ENCODE results near the gene TAOK2. TPM values are rescaled to one million over a fixed set of nuclear protein-coding genes. Genes with fewer than 3 reads are reported as not detected.

TAOK2 gene
- total and polyA plus RNA-seq, 9 donors, result 28.0 to 43.3 (median 37.8) TPM

DNA sequence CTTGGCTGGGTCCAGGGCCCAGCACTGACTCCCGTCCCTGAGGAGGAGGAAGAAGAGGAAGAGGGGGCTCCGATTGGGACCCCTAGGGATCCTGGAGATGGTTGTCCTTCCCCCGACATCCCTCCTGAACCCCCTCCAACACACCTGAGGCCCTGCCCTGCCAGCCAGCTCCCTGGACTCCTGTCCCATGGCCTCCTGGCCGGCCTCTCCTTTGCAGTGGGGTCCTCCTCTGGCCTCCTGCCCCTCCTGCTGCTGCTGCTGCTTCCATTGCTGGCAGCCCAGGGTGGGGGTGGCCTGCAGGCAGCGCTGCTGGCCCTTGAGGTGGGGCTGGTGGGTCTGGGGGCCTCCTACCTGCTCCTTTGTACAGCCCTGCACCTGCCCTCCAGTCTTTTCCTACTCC lies 13.3 kb downstream of the TAOK2 start:
- 80% methylated on average over 2 of the region's 5 CpGs for WGBS (ENCODE audit: insufficient coverage)
- H3K4me1 ChIP-seq (ENCODE audit: control insufficient read depth, insufficient read depth, low read length), result no peaks in the 10 kb centered on the region
- H3K4me3 ChIP-seq (ENCODE audit: low read length), result no peak overlapping the region
- H3K27me3 ChIP-seq (ENCODE audit: control insufficient read depth, insufficient read depth, low read length), result no peaks in the 10 kb centered on the region
- peaks cover 98% of the 10 kb centered on the region for H3K36me3 ChIP-seq (ENCODE audit: control insufficient read depth, insufficient read depth, low read length)
- no peak for DNase-seq
- H3K9me3 ChIP-seq (replicated peaks; ENCODE audit: control insufficient read depth, low read depth, low read length), result no peaks in the 10 kb centered on the region
- H3K27ac ChIP-seq (ENCODE audit: low read length), result no peak overlapping the region

DNA sequence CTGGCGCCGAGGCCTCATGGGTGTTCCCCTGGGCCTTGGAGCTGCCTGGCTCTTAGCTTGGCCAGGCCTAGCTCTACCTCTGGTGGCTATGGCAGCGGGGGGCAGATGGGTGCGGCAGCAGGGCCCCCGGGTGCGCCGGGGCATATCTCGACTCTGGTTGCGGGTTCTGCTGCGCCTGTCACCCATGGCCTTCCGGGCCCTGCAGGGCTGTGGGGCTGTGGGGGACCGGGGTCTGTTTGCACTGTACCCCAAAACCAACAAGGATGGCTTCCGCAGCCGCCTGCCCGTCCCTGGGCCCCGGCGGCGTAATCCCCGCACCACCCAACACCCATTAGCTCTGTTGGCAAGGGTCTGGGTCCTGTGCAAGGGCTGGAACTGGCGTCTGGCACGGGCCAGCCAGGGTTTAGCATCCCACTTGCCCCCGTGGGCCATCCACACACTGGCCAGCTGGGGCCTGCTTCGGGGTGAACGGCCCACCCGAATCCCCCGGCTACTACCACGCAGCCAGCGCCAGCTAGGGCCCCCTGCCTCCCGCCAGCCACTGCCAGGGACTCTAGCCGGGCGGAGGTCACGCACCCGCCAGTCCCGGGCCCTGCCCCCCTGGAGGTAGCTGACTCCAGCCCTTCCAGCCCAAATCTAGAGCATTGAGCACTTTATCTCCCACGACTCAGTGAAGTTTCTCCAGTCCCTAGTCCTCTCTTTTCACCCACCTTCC lies 13.9 kb downstream of the TAOK2 start:
- Histone ChIP-seq H3K27me3 (ENCODE audit: control insufficient read depth, insufficient read depth, low read length) (no peaks in the 10 kb centered on the region), H3K4me3 (ENCODE audit: low read length) (no peak overlapping the region), H3K27ac (ENCODE audit: low read length) (no peak overlapping the region), H3K9me3 (replicated peaks; ENCODE audit: control insufficient read depth, low read depth, low read length) (no peaks in the 10 kb centered on the region), H3K4me1 (ENCODE audit: control insufficient read depth, insufficient read depth, low read length) (no peaks in the 10 kb centered on the region), H3K36me3 (ENCODE audit: control insufficient read depth, insufficient read depth, low read length) (peaks cover 98% of the 10 kb centered on the region)
- no peak for DNase-seq
- WGBS (ENCODE audit: insufficient coverage), result 94% methylated on average over 34 of the region's 35 CpGs

GRCh38 chr16:29988346-29989075 lies 14.8 kb downstream of the TAOK2 start:
- H3K9me3 ChIP-seq (replicated peaks; ENCODE audit: control insufficient read depth, low read depth, low read length), result no peaks in the 10 kb centered on the region
- H3K27me3 ChIP-seq (ENCODE audit: control insufficient read depth, insufficient read depth, low read length), result no peaks in the 10 kb centered on the region
- no peak for DNase-seq
- 87% methylated on average over 11 of the region's 17 CpGs for WGBS (ENCODE audit: insufficient coverage)
- no peak overlapping the region for H3K4me3 ChIP-seq (ENCODE audit: low read length)
- peaks cover 98% of the 10 kb centered on the region for H3K36me3 ChIP-seq (ENCODE audit: control insufficient read depth, insufficient read depth, low read length)
- no peaks in the 10 kb centered on the region for H3K4me1 ChIP-seq (ENCODE audit: control insufficient read depth, insufficient read depth, low read length)
- no peak overlapping the region for H3K27ac ChIP-seq (ENCODE audit: low read length)

GRCh38 chr16:29989111-29989858 lies 15.6 kb downstream of the TAOK2 start:
- Histone ChIP-seq H3K27me3 (ENCODE audit: control insufficient read depth, insufficient read depth, low read length) (no peaks in the 10 kb centered on the region), H3K4me3 (ENCODE audit: low read length) (no peak overlapping the region), H3K36me3 (ENCODE audit: control insufficient read depth, insufficient read depth, low read length) (peaks cover 95% of the 10 kb centered on the region), H3K9me3 (replicated peaks; ENCODE audit: control insufficient read depth, low read depth, low read length) (no peaks in the 10 kb centered on the region), H3K27ac (ENCODE audit: low read length) (no peak overlapping the region), H3K4me1 (ENCODE audit: control insufficient read depth, insufficient read depth, low read length) (no peaks in the 10 kb centered on the region)
- WGBS (ENCODE audit: insufficient coverage), result 85% methylated on average over 22 of the region's 23 CpGs
- DNase-seq, result no peak

- no CpG with 5 or more reads among the region's 2 CpGs for WGBS (ENCODE audit: insufficient coverage)
Observed at GRCh38 chr16:29990034-29990433, 16.4 kb downstream of the TAOK2 start.

DNA sequence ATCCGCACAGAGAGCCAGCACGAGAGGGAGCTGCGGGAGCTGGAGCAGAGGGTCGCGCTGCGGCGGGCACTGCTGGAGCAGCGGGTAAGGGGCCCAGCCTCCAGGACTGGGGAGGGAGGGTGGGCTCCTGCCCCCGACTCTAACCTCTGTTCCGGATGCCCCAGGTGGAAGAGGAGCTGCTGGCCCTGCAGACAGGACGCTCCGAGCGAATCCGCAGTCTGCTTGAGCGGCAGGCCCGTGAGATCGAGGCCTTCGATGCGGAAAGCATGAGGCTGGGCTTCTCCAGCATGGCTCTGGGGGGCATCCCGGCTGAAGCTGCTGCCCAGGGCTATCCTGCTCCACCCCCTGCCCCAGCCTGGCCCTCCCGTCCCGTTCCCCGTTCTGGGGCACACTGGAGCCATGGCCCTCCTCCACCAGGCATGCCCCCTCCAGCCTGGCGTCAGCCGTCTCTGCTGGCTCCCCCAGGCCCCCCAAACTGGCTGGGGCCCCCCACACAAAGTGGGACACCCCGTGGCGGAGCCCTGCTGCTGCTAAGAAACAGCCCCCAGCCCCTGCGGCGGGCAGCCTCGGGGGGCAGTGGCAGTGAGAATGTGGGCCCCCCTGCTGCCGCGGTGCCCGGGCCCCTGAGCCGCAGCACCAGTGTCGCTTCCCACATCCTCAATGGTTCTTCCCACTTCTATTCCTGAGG lies 17.4 kb downstream of the TAOK2 start:
- no peak for DNase-seq
- no peak overlapping the region for H3K4me3 ChIP-seq (ENCODE audit: low read length)
- WGBS (ENCODE audit: insufficient coverage), result 84% methylated on average over 25 of the region's 35 CpGs
- no peaks in the 10 kb centered on the region for H3K9me3 ChIP-seq (replicated peaks; ENCODE audit: control insufficient read depth, low read depth, low read length)
- H3K4me1 ChIP-seq (ENCODE audit: control insufficient read depth, insufficient read depth, low read length), result peaks cover 11% of the 10 kb centered on the region
- H3K27me3 ChIP-seq (ENCODE audit: control insufficient read depth, insufficient read depth, low read length), result no peaks in the 10 kb centered on the region
- H3K36me3 ChIP-seq (ENCODE audit: control insufficient read depth, insufficient read depth, low read length), result peaks cover 77% of the 10 kb centered on the region
- H3K27ac ChIP-seq (ENCODE audit: low read length), result no peak overlapping the region

More at GRCh38 chr16:29990034-29990433, 16.4 kb downstream of the TAOK2 start:
- H3K27me3 ChIP-seq (ENCODE audit: control insufficient read depth, insufficient read depth, low read length), result no peaks in the 10 kb centered on the region
- DNase-seq, result no peak
- H3K27ac ChIP-seq (ENCODE audit: low read length), result no peak overlapping the region
- H3K36me3 ChIP-seq (ENCODE audit: control insufficient read depth, insufficient read depth, low read length), result peaks cover 87% of the 10 kb centered on the region
- H3K4me3 ChIP-seq (ENCODE audit: low read length), result no peak overlapping the region
- peaks cover 7% of the 10 kb centered on the region for H3K4me1 ChIP-seq (ENCODE audit: control insufficient read depth, insufficient read depth, low read length)
- no peaks in the 10 kb centered on the region for H3K9me3 ChIP-seq (replicated peaks; ENCODE audit: control insufficient read depth, low read depth, low read length)

GRCh38 chr16:29991571-29991904 lies 17.9 kb downstream of the TAOK2 start:
- H3K27me3 ChIP-seq (ENCODE audit: control insufficient read depth, insufficient read depth, low read length), result no peaks in the 10 kb centered on the region
- no peak for DNase-seq
- H3K4me1 ChIP-seq (ENCODE audit: control insufficient read depth, insufficient read depth, low read length), result peaks cover 13% of the 10 kb centered on the region
- no CpG with 5 or more reads among the region's 5 CpGs for WGBS (ENCODE audit: insufficient coverage)
- no peak overlapping the region for H3K4me3 ChIP-seq (ENCODE audit: low read length)
- no peak overlapping the region for H3K27ac ChIP-seq (ENCODE audit: low read length)
- peaks cover 72% of the 10 kb centered on the region for H3K36me3 ChIP-seq (ENCODE audit: control insufficient read depth, insufficient read depth, low read length)
- H3K9me3 ChIP-seq (replicated peaks; ENCODE audit: control insufficient read depth, low read depth, low read length), result no peaks in the 10 kb centered on the region

DNA sequence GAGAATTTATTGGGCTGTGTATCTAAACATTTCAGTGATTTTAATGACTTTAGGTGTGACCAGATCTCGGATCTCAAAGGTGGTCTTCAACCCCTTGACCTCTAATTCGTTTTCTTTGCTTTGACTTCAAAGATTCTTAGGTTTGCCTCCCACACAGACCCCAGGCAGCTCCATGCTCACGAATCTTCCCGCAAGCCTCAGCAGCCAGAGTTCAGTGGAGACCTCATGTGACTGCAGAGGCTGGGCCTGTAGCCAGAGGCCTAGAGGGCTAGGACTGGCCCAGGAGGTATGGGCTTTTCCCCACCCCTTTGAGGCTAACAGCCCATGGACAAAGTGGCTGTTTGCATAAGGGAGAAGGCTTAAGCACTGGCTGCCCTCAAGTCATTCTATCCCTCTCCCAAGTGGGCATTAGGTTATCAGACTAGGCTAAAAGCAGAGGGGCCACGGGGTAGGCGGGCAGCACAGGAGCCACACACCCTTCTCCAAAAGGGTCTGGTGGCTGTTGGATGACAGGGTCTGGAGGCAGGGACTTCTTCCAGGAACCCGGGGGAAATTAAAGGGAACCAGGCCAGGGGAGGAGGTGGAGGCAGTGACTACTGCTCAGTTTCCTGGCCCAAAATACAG lies 18.8 kb downstream of the TAOK2 start:
- no peak overlapping the region for H3K27ac ChIP-seq (ENCODE audit: low read length)
- no peaks in the 10 kb centered on the region for H3K9me3 ChIP-seq (replicated peaks; ENCODE audit: control insufficient read depth, low read depth, low read length)
- peaks cover 17% of the 10 kb centered on the region for H3K4me1 ChIP-seq (ENCODE audit: control insufficient read depth, insufficient read depth, low read length)
- H3K27me3 ChIP-seq (ENCODE audit: control insufficient read depth, insufficient read depth, low read length), result no peaks in the 10 kb centered on the region
- H3K4me3 ChIP-seq (ENCODE audit: low read length), result no peak overlapping the region
- DNase-seq, result no peak
- H3K36me3 ChIP-seq (ENCODE audit: control insufficient read depth, insufficient read depth, low read length), result peaks cover 64% of the 10 kb centered on the region
- 40% methylated on average over 3 of the region's 7 CpGs for WGBS (ENCODE audit: insufficient coverage)

DNA sequence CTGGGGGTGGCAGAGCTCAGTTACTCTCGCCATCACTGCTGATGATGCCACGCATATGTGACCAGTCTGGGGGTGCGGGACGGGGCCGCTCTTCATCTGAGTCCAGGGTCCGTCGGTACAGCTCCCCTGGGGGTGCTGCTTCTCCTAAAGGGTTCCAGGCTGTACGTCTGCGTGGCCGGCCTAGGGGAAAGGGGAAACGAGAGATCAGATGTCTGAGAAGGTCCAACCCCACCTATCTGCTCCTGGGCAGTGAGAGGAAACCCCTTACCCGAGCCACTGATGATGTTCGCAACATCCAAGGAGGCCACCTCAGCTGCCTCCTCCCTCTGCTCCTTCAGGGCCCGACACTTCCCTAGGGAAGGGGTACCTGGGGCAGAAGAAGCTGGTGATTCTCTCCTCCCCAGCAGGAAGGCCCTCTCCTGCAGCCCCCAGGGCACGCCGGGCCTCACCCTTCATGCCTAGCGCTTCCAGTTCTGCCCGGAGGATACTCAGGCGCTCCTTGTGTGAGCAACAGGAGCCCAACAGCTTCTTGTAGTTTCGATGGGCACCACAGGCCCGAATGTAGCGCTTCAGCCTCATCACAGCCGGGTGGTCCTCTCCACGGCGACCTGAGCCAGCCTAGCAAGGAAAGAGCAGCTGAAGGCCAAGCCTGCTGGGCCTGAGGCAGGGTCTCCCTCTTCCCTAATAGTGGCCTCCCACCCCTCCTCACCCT lies 19.7 kb downstream of the TAOK2 start:
- no peaks in the 10 kb centered on the region for H3K27me3 ChIP-seq (ENCODE audit: control insufficient read depth, insufficient read depth, low read length)
- no peaks in the 10 kb centered on the region for H3K9me3 ChIP-seq (replicated peaks; ENCODE audit: control insufficient read depth, low read depth, low read length)
- peaks cover 17% of the 10 kb centered on the region for H3K4me1 ChIP-seq (ENCODE audit: control insufficient read depth, insufficient read depth, low read length)
- peaks cover 59% of the 10 kb centered on the region for H3K36me3 ChIP-seq (ENCODE audit: control insufficient read depth, insufficient read depth, low read length)
- DNase-seq, result no peak
- WGBS (ENCODE audit: insufficient coverage), result 89% methylated on average over 13 of the region's 25 CpGs
- H3K27ac ChIP-seq (ENCODE audit: low read length), result no peak overlapping the region
- no peak overlapping the region for H3K4me3 ChIP-seq (ENCODE audit: low read length)

All from muscle of leg (tissue), 11 donors.